Mesenteric fat pad (tissue), 1 donor: ENCODE measurements around the gene SMIM11. TPM values are rescaled to one million over a fixed set of nuclear protein-coding genes. Genes with fewer than 3 reads are reported as not detected.
"Not testable (repeated sequence)": the region's sequence is repeated elsewhere in the genome, so short reads cannot be mapped to it uniquely, and the experiment has no call there.

ENCODE experiments used
- DNase-seq: peaks from one replicate; pipeline ENCODE4 v3.0.0-alpha.2; 2020; ENCODE audit warnings: low spot score
- total RNA-seq: library from RNA; stranded (reverse); fragmentation: NEBNext Ultra II Directional; extraction: Animal tissue kit (Norgen Biotek cat#: 25700); gene quantifications from one replicate; pipeline ENCODE4 v1.2.1, GENCODE V29; 2021
- donor health status: DM: yes; HTN: yes; CAD: no.

The SMIM11 gene
- total RNA-seq, 1 donor from 2014 or later = 3.9 TPM

GRCh38 chr21:34417448-34418077 is 42.3 kb downstream of the SMIM11 start:
- not testable (repeated sequence) for DNase-seq

- not testable (repeated sequence) for DNase-seq
Observed at GRCh38 chr21:34423805-34424204, 48.5 kb downstream of the SMIM11 start, which contains the start of gene SMIM34. Gene SMIM34, minus strand, starts transcription at chr21:34423951. Its CDS starts 112 bp downstream, at chr21:34423839.

GRCh38 chr21:34427339-34427738 is 52.0 kb downstream of the SMIM11 start:
- not testable (repeated sequence) for DNase-seq

- DNase-seq = not testable (repeated sequence)
Observed at GRCh38 chr21:34428441-34428840, 53.1 kb downstream of the SMIM11 start.

GRCh38 chr21:34429710-34430109 is 54.4 kb downstream of the SMIM11 start:
- DNase-seq = not testable (repeated sequence)

Other genes with a start within 250 kb of the SMIM11 start
- gene KCNE2, start 11.5 kb upstream of the SMIM11 start, total RNA-seq = not detected
- not detected for gene SMIM34, start 48.4 kb downstream of the SMIM11 start, total RNA-seq
- gene KCNE1, start 136.7 kb downstream of the SMIM11 start, total RNA-seq = 7.3 TPM
- 57.5 TPM for gene RCAN1, start 239.6 kb downstream of the SMIM11 start, total RNA-seq